Calu3 (cell line): ENCODE results near the gene VLDLR. TPM values are rescaled to one million over a fixed set of nuclear protein-coding genes. Genes with fewer than 3 reads are reported as not detected.

Experiments used
- BruUV-seq: library from RNA; stranded (reverse); fragments of 400-500 nt; replicated peaks from 2 replicates; lab custom pipeline; 2021; lab: Mats Ljungman, UMichigan
- CTCF ChIA-PET: fragments of 300-600 bp; sonication (Branson Sonifier 250); formaldehyde crosslinking; loops from one replicate; lab custom pipeline; 2022; ENCODE audit warnings: antibody characterized with exemption; lab: Charles Lee
- DNase-seq: peaks from one replicate; pipeline ENCODE4 v3.0.0; 2022
- H3K27ac Mint-ChIP-seq: one replicate; pipeline ENCODE4 v1.8.0; 2022; ENCODE audit warnings: mixed read lengths; ENCODE audit not compliant: unreplicated experiment
- H3K27me3 Mint-ChIP-seq: one replicate; pipeline ENCODE4 v1.8.0; 2022; ENCODE audit warnings: mixed read lengths; ENCODE audit not compliant: unreplicated experiment
- H3K36me3 Mint-ChIP-seq: one replicate; pipeline ENCODE4 v1.8.0; 2022; ENCODE audit warnings: mild to moderate bottlenecking, moderate library complexity, mixed read lengths; ENCODE audit not compliant: insufficient read depth, unreplicated experiment
- H3K4me1 Mint-ChIP-seq: one replicate; pipeline ENCODE4 v1.8.0; 2022; ENCODE audit warnings: mild to moderate bottlenecking, low read depth, mixed read lengths; ENCODE audit not compliant: unreplicated experiment
- H3K4me3 Mint-ChIP-seq: one replicate; pipeline ENCODE4 v1.8.0; 2022; ENCODE audit warnings: mild to moderate bottlenecking, low read depth, moderate library complexity, mixed read lengths; ENCODE audit not compliant: unreplicated experiment
- H3K9me3 Mint-ChIP-seq: one replicate; pipeline ENCODE4 v1.8.0; 2022; ENCODE audit warnings: low read depth, mixed read lengths; ENCODE audit not compliant: unreplicated experiment
- CTCF ChIP-seq: fragments of 200-600 bp; IDR thresholded peaks from one replicate; pipeline ENCODE4 v1.8.0; 2022; ENCODE audit warnings: antibody characterized with exemption; ENCODE audit not compliant: unreplicated experiment
- intact Hi-C: fragments of 100-400 bp; cut with micrococcal nuclease; formaldehyde crosslinking; loops from one replicate; pipeline ENCODE4 v1.10.0; 2022; ENCODE audit not compliant: unreplicated experiment
- total RNA-seq: library from RNA; stranded (reverse); gene quantifications from 2 replicates; pipeline ENCODE4 v1.2.3, GENCODE V29; 2022

VLDLR gene
- total RNA-seq, 1 experiment from 2014 or later: 17.8 TPM

GRCh38 chr9:2624051-2624682 lies 2.6 kb downstream of the VLDLR start:
- no peak for TF ChIP-seq CTCF
- CTCF ChIA-PET: no interaction called here
- no peaks in the 10 kb centered on the region for H3K9me3 Mint-ChIP-seq
- peak overlapping the region; percentile 94 for H3K27ac Mint-ChIP-seq
- intact Hi-C loops: loop anchor here (5.0 to 10.0 kb wide), 3 partner anchors 157 to 379 kb away; no protein-coding TSS in a partner anchor
- no peak for DNase-seq
- H3K36me3 Mint-ChIP-seq: peaks cover 32% of the 10 kb centered on the region
- TSS peak; percentile 37 for BruUV-seq
- no peaks in the 10 kb centered on the region for H3K27me3 Mint-ChIP-seq
- H3K4me1 Mint-ChIP-seq: peaks cover 36% of the 10 kb centered on the region
- peak overlapping the region; percentile 88 for H3K4me3 Mint-ChIP-seq

- no peaks in the 10 kb centered on the region for H3K27me3 Mint-ChIP-seq
- DNase-seq: no peak
- H3K27ac Mint-ChIP-seq: no peak overlapping the region
- H3K4me1 Mint-ChIP-seq: peaks cover 34% of the 10 kb centered on the region
- intact Hi-C loops: loop anchor here (10.0 kb wide), 2 partner anchors 281 to 381 kb away; no protein-coding TSS in a partner anchor
- H3K36me3 Mint-ChIP-seq: peaks cover 32% of the 10 kb centered on the region
- H3K4me3 Mint-ChIP-seq: no peak overlapping the region
- H3K9me3 Mint-ChIP-seq: no peaks in the 10 kb centered on the region
- no TSS peak for BruUV-seq
- no peak for TF ChIP-seq CTCF
- CTCF ChIA-PET: no interaction called here
Observed at GRCh38 chr9:2625427-2625826, 3.8 kb downstream of the VLDLR start.

GRCh38 chr9:2628919-2629318 lies 7.3 kb downstream of the VLDLR start:
- no peak for TF ChIP-seq CTCF
- DNase-seq: no peak
- H3K27me3 Mint-ChIP-seq: no peaks in the 10 kb centered on the region
- H3K4me3 Mint-ChIP-seq: no peak overlapping the region
- H3K9me3 Mint-ChIP-seq: no peaks in the 10 kb centered on the region
- no peaks in the 10 kb centered on the region for H3K36me3 Mint-ChIP-seq
- no TSS peak for BruUV-seq
- H3K27ac Mint-ChIP-seq: no peak overlapping the region
- peaks cover 28% of the 10 kb centered on the region for H3K4me1 Mint-ChIP-seq
- CTCF ChIA-PET: no interaction called here
- intact Hi-C loops: loop anchor here (10.0 kb wide), 2 partner anchors 284 to 384 kb away; no protein-coding TSS in a partner anchor

GRCh38 chr9:2630158-2630557 lies 8.6 kb downstream of the VLDLR start:
- no peak overlapping the region for H3K4me3 Mint-ChIP-seq
- no peaks in the 10 kb centered on the region for H3K27me3 Mint-ChIP-seq
- CTCF ChIA-PET: no interaction called here
- intact Hi-C loops: no loop called here
- DNase-seq: no peak
- TF ChIP-seq CTCF: no peak
- no TSS peak for BruUV-seq
- no peak overlapping the region for H3K27ac Mint-ChIP-seq
- H3K4me1 Mint-ChIP-seq: peaks cover 15% of the 10 kb centered on the region
- no peaks in the 10 kb centered on the region for H3K9me3 Mint-ChIP-seq
- H3K36me3 Mint-ChIP-seq: no peaks in the 10 kb centered on the region
